Epithelial cell of esophagus (primary cell): ENCODE data around the gene NPFFR1.
"Not testable (repeated sequence)": the region's sequence is repeated elsewhere in the genome, so short reads cannot be mapped to it uniquely, and the experiment has no call there.

Experiments used
- DNase-seq: peaks from one replicate; pipeline ENCODE4 v3.0.0; 2010; ENCODE audit warnings: low read depth
- H3K4me3 ChIP-seq: 2 replicates; pipeline ENCODE4 v1.5.1; 2011; ENCODE audit warnings: mild to moderate bottlenecking, low read length, control low read depth
- TF ChIP-seq, protein P1 (sequence below): IDR thresholded peaks from 2 replicates; pipeline ENCODE4 v1.5.1; 2011; ENCODE audit warnings: low read depth, mild to moderate bottlenecking, low read length, control low read depth, inconsistent platforms; ENCODE audit not compliant: insufficient read depth; ENCODE audit errors: missing control alignments

NPFFR1 gene

DNA sequence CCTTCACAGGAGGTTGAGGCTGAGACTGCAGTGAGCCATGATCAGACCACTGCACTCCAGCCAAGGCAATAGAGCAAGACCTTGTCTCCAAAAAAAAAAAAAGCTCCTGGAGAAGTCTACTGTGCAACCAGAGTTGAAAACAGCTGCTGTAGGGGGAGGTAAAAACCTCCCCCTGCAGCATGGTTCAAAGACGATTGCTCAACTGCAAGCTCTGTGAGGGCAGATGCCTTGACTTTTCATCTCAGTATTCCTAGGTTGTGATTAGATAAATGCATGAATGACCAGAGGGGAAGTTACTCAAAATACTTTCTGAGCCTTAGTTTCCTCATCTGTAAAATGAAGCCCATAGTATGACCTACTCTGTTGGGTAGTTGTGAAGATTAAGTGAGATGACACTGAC lies 25.6 kb downstream of the NPFFR1 start:
- TF ChIP-seq, protein P1, sequence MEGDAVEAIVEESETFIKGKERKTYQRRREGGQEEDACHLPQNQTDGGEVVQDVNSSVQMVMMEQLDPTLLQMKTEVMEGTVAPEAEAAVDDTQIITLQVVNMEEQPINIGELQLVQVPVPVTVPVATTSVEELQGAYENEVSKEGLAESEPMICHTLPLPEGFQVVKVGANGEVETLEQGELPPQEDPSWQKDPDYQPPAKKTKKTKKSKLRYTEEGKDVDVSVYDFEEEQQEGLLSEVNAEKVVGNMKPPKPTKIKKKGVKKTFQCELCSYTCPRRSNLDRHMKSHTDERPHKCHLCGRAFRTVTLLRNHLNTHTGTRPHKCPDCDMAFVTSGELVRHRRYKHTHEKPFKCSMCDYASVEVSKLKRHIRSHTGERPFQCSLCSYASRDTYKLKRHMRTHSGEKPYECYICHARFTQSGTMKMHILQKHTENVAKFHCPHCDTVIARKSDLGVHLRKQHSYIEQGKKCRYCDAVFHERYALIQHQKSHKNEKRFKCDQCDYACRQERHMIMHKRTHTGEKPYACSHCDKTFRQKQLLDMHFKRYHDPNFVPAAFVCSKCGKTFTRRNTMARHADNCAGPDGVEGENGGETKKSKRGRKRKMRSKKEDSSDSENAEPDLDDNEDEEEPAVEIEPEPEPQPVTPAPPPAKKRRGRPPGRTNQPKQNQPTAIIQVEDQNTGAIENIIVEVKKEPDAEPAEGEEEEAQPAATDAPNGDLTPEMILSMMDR = no peak
- no peak overlapping the region for H3K4me3 ChIP-seq
- no peak for DNase-seq

DNA sequence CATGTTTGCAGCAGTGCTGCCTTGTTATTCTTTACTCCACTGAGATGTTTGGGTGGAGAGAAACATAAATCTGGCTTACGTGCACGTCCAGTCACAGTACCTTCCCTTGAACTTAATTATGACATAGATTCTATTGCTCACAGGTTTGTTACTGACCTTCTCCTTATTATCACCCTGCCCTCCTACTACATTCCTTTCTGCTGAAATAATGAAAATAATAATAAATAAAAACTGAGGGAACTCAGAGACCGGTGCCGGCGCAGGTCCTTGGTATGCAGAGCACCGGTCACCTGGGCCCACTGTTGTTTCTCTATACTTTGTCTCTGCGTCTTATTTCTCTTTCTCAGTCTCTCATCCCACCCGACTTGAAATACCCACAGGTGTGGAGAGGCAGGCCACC lies 26.0 kb downstream of the NPFFR1 start:
- peak; percentile 45 for DNase-seq
- H3K4me3 ChIP-seq = not testable (repeated sequence)

DNA sequence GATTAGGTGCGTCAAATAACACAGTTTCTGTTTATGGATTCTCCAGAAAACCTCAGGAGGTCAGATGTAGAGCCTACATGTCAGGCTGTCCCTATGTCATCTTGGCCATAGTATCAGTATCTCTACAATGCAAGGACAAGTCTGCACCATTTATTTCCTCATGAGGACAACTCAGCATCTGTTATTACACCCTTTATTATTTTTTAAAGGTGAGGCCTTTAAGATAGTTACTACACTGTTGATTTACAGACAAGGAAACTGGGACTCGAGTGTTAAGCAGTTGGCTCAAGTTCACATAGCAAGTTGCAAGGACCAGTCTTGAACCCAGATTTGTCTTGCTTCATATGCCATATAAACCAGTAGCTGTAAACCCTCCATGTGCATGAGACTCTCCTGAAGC lies 27.3 kb downstream of the NPFFR1 start:
- no peak overlapping the region for H3K4me3 ChIP-seq
- TF ChIP-seq, protein P1 = no peak
- no peak for DNase-seq

DNA sequence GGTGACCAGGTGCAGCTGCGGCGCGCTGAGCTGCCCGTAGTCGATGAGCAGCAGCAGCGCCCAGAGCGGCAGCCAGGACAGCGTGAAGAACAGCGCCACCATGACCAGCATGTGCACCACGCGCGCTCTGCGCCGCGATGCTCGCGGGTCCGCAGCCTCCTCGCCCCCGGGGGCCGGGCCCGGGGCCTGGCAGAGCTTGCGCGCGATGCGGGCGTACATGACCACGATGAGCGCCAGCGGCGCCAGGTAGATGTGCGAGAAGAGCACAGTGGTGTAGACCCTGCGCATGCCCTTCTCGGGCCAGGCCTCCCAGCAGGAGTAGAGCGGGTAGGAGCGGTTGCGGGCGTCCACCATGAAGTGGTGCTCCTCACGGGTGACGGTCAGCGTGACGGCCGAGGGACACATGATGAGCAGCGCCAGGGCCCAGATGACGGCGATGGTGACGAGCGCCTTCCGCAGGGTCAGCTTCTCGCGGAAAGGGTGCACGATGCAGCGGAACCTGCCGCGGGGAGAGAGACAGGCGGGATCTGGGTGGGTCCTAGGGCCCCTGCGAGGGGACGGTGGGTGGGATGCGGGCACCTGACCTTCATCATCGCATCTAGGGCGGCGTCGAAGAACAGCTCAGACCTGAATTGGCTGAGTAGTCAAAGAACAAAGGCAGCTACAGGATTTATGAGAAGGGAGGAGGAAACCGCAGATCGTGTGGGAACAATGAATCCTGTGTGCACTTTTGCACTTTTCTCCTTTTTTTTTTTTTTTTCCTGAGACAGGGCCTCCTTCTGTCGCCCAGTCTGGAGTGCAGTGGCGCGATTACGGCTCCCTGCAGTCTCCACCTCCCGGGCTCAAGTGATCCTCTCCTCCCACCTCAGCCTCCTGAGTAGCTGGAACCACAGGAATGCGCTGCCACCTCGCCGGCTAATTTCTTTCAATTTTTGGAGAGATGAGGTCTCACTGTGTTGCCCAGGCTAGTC lies 28.2 kb downstream of the NPFFR1 start:
- TF ChIP-seq, protein P1 = no peak
- peak; percentile 70 for DNase-seq
- H3K4me3 ChIP-seq = no peak overlapping the region

DNA sequence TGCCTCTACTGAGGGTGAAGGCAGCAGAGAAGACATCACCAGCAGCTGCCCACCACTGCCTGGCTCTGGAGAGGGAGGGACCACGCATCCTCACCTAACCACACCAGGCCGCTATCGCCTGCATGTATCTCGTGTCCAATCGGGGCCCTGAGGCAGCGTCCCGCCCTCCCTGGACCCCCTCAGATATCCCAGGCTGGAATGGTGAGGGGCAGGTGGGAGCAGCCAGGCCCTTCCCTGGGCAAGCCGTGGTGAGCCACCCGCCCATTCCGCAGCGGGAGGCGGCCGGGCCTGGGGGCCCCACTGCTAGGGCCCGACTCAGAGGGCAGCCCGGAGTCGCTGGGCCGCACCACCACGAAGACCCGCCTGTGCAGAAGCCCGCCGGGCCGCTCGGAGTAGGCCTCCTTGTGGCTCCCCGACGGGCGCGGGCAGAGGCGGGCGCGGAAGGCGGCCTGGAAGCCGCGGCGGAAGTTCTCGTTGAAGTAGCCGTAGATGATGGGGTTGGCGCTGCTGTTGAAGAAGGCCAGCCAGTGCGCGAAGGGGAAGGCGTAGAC lies 29.0 kb downstream of the NPFFR1 start:
- H3K4me3 ChIP-seq = no peak overlapping the region
- TF ChIP-seq, protein P1 = no peak
- no peak for DNase-seq

DNA sequence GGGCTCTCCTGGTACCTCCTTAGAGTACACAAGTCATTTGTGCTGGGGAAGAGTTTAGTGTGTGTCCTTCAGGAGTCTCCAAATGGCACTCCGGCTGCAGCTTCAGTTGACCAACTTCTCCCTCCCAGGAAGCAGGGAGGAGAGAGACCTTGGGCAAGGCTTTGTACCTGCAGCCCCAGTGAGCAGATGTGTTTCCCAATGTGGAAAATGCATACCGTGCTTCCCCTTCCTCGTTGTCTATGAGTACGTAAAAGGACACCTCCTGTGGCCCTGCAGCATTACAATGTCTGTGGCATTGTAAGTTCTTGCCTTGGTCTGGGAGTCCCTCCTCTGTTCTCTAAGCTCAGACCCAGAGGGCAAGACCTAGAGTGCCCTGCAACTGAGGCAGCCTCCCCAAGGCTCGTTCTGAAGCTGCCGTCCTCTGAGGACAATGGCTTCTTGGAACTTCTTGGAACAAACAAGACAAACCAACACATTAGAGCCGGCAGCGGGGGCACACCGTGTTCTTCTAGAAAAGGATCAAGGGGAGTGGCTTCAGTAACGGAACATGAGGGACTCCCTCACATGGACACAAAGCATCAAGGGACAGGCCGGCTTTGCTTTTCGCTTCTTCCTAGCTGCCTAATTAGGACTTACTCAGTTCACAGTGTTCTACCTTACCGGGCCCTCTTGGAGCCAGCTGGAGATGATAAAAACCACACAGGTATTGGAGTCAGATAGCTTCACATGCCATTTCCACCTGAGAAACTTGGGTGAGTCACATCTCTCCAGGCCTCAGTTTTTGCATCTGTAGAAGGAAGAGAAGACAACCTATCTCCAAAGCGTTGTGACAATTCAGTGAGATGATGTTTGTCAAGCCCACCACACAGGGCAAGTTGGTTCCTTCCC lies 29.7 kb downstream of the NPFFR1 start:
- no peak overlapping the region for H3K4me3 ChIP-seq
- TF ChIP-seq, protein P1 = no peak
- DNase-seq = no peak
